Measurements from ENCODE around the gene ATG5. TPM values are rescaled to one million over a fixed set of nuclear protein-coding genes. Genes with fewer than 3 reads are reported as not detected.
"Not testable (repeated sequence)": the region's sequence is repeated elsewhere in the genome, so short reads cannot be mapped to it uniquely, and the experiment has no call there.

ATG5 gene
- total and polyA plus RNA-seq, 2 donors (not counting 1 experiment from before 2014, with no cell fraction given), result 13.6 to 26.3 TPM

DNA sequence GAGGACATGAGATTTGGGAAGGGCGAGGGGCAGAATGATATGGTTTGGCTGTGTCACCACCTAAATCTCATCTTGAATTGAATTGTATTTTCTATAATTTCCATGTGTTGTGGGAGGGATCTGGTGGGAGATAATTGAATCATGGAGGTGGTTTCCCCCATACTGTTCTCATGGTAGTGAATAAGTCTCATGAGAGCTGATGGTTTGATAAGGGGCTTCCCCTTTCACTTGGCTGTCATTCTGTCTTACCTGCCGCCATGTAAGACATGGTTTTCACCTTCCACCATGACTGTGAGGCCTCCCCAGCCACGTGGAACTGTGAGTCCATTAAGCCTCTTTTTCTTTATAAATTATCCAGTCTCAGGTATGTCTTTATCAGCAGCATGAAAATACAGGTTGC is 173.1 kb downstream of the ATG5 start:
- H3K4me3 ChIP-seq (ENCODE audit: control extremely low read depth in 1 of 5, extremely low read depth in 1 of 5, insufficient read depth in 1 of 5, low read depth in 2 of 5, low read length in 4 of 5); H3K9me3 ChIP-seq (ENCODE audit: control extremely low read depth in 1 of 3, control insufficient read depth in 2 of 3, insufficient read depth in 1 of 3, low read length in 2 of 3); CTCF ChIA-PET; H3K4me3 Mint-ChIP-seq; H3K9me3 Mint-ChIP-seq (ENCODE audit: insufficient read depth); H4K20me1 ChIP-seq (ENCODE audit: control insufficient read depth, insufficient read depth, low read length, poor library complexity, severe bottlenecking); H3K4me1 Mint-ChIP-seq; H2AFZ ChIP-seq (ENCODE audit: insufficient read depth, low read depth, low read length, poor library complexity, severe bottlenecking); POLR2A ChIA-PET; H3K4me1 ChIP-seq (ENCODE audit: control insufficient read depth in 2 of 2, insufficient read depth in 2 of 2, low read length in 2 of 2); H3K27ac Mint-ChIP-seq; H3K27me3 ChIP-seq (replicated peaks in 1 of 4; ENCODE audit: control extremely low read depth in 1 of 4, control insufficient read depth in 3 of 4, insufficient read depth in 4 of 4, low read length in 3 of 4); intact Hi-C loops (cut with micrococcal nuclease); H3K27ac ChIP-seq (ENCODE audit: low read length in 2 of 2); H3K36me3 ChIP-seq (replicated peaks in 1 of 2; ENCODE audit: control extremely low read depth in 1 of 2, control insufficient read depth in 1 of 2, extremely low read depth in 1 of 2, insufficient read depth in 2 of 2, low read length in 1 of 2); H3K4me2 ChIP-seq (replicated peaks; ENCODE audit: low read depth, low read length, poor library complexity, severe bottlenecking); H3K9ac ChIP-seq (ENCODE audit: low read length); H3K79me2 ChIP-seq (ENCODE audit: control insufficient read depth, insufficient read depth, low read length); DNase-seq; ATAC-seq (ENCODE audit: low read depth); H3K27me3 Mint-ChIP-seq: not testable (repeated sequence)
- WGBS (ENCODE audit: insufficient coverage), result no CpG with 5 or more reads among the region's 3 CpGs

DNA sequence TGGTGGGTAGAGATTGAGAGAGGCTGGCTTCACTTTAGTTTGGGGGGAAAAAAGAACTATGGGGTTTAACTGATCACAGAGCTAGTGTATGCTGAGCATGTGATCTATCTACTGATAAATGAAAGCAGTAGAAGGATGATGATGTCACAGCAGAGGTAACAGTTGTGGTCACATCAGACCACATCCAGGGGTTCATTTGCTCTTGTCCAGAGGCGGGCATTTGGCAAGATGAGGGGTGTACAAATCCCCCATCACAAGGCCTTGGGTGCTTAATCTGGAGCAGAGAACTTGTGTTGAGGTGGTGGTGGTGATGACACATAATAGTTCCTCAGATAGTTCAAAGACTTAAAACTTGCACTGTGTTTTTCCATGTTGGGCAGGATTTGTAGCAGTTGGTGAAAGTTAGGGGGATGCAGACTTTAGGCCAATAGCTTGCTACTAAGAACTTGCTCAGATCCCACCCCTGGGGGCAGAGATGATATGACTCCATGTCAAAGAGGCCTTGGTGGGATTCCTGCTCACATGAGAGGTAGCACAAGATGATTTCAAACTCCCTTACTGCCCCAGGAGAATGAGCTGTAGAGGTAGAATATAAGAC is 176.0 kb downstream of the ATG5 start:
- Histone ChIP-seq H3K9me3 (ENCODE audit: control extremely low read depth in 1 of 3, control insufficient read depth in 2 of 3, insufficient read depth in 1 of 3, low read length in 2 of 3) (no peaks in the 10 kb centered on the region), H3K27ac (ENCODE audit: low read length in 2 of 2) (no peak overlapping the region), H2AFZ (ENCODE audit: insufficient read depth, low read depth, low read length, poor library complexity, severe bottlenecking) (no peak overlapping the region), H3K27me3 (replicated peaks in 1 of 4; ENCODE audit: control extremely low read depth in 1 of 4, control insufficient read depth in 3 of 4, insufficient read depth in 4 of 4, low read length in 3 of 4) (no peaks in the 10 kb centered on the region), H3K4me2 (replicated peaks; ENCODE audit: low read depth, low read length, poor library complexity, severe bottlenecking) (no peak overlapping the region), H3K4me1 (ENCODE audit: control insufficient read depth in 2 of 2, insufficient read depth in 2 of 2, low read length in 2 of 2) (peaks cover 0 to 4% of the 10 kb centered on the region in 2 donors), H3K79me2 (ENCODE audit: control insufficient read depth, insufficient read depth, low read length) (no peaks in the 10 kb centered on the region), H3K36me3 (replicated peaks in 1 of 2; ENCODE audit: control extremely low read depth in 1 of 2, control insufficient read depth in 1 of 2, extremely low read depth in 1 of 2, insufficient read depth in 2 of 2, low read length in 1 of 2) (no peaks in the 10 kb centered on the region), H3K9ac (ENCODE audit: low read length) (no peak overlapping the region), H3K4me3 (ENCODE audit: control extremely low read depth in 1 of 5, extremely low read depth in 1 of 5, insufficient read depth in 1 of 5, low read depth in 2 of 5, low read length in 4 of 5) (no peak overlapping the region), H4K20me1 (ENCODE audit: control insufficient read depth, insufficient read depth, low read length, poor library complexity, severe bottlenecking) (no peaks in the 10 kb centered on the region)
- no peak overlapping the region for H3K4me3 Mint-ChIP-seq
- H3K9me3 Mint-ChIP-seq (ENCODE audit: insufficient read depth), result no peaks in the 10 kb centered on the region
- ChIA-PET POLR2A (no interaction called here), CTCF (no interaction called here)
- H3K27ac Mint-ChIP-seq, result no peak overlapping the region
- TF ChIP-seq, protein P1, sequence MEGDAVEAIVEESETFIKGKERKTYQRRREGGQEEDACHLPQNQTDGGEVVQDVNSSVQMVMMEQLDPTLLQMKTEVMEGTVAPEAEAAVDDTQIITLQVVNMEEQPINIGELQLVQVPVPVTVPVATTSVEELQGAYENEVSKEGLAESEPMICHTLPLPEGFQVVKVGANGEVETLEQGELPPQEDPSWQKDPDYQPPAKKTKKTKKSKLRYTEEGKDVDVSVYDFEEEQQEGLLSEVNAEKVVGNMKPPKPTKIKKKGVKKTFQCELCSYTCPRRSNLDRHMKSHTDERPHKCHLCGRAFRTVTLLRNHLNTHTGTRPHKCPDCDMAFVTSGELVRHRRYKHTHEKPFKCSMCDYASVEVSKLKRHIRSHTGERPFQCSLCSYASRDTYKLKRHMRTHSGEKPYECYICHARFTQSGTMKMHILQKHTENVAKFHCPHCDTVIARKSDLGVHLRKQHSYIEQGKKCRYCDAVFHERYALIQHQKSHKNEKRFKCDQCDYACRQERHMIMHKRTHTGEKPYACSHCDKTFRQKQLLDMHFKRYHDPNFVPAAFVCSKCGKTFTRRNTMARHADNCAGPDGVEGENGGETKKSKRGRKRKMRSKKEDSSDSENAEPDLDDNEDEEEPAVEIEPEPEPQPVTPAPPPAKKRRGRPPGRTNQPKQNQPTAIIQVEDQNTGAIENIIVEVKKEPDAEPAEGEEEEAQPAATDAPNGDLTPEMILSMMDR (IDR thresholded peaks at IDR 0.05), result no peak
- no peak for TF ChIP-seq EZH2 (IDR thresholded peaks at IDR 0.05; ENCODE audit: borderline replicate concordance, insufficient read depth, low read depth, low read length, poor library complexity, severe bottlenecking)
- no peak for DNase-seq
- ATAC-seq (ENCODE audit: low read depth), result no peak
- H3K27me3 Mint-ChIP-seq, result no peaks in the 10 kb centered on the region
- intact Hi-C loops (cut with micrococcal nuclease), result no loop called here
- H3K4me1 Mint-ChIP-seq, result peaks cover 11% of the 10 kb centered on the region
- WGBS (ENCODE audit: insufficient coverage), result no CpG with 5 or more reads among the region's 1 CpG

Data from B cell (primary cell).